Measurements from ENCODE around the gene KBTBD13. TPM values are rescaled to one million over a fixed set of nuclear protein-coding genes. Genes with fewer than 3 reads are reported as not detected.
A peak's percentile ranks its signal among the peaks of the same experiment; 100 is the strongest.

KBTBD13 gene
- total RNA-seq, 2 donors from 2014 or later, result not detected

DNA sequence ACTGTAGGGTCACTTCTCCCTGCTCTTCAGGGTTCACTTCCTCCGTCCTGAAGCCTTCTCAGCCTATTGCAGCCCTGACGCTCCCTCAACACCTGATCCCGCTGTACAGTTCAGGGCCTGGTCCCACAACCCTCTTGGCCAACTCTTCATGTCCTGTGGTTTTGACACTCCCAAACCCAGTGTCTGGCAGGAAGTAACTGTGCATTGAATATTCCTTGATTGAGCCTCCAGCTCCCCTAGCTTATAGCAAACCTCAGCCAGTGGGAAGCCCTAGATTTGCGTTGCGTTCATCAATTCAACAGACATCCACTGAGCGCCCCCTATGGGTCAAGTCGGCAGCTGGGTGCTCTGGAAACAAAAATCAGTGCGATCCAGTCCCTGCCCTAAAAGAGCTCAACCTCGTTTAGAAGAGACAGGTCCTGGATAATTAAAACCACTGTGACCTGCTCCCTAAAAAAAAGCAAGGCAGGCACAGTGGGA, 24.9 kb downstream of the KBTBD13 start:
- Mint-ChIP-seq H3K4me3 (no peak overlapping the region), H3K36me3 (ENCODE audit: low read depth) (peaks cover 8% of the 10 kb centered on the region), H3K27ac (no peak overlapping the region), H3K27me3 (no peaks in the 10 kb centered on the region), H3K4me1 (peaks cover 10% of the 10 kb centered on the region)
- ATAC-seq (no peak), DNase-seq (peak in 1 of 3 donors; percentile 43)
- no peaks in the 10 kb centered on the region for H3K9me3 ChIP-seq (ENCODE audit: control insufficient read depth, low read length, poor library complexity, severe bottlenecking)

DNA sequence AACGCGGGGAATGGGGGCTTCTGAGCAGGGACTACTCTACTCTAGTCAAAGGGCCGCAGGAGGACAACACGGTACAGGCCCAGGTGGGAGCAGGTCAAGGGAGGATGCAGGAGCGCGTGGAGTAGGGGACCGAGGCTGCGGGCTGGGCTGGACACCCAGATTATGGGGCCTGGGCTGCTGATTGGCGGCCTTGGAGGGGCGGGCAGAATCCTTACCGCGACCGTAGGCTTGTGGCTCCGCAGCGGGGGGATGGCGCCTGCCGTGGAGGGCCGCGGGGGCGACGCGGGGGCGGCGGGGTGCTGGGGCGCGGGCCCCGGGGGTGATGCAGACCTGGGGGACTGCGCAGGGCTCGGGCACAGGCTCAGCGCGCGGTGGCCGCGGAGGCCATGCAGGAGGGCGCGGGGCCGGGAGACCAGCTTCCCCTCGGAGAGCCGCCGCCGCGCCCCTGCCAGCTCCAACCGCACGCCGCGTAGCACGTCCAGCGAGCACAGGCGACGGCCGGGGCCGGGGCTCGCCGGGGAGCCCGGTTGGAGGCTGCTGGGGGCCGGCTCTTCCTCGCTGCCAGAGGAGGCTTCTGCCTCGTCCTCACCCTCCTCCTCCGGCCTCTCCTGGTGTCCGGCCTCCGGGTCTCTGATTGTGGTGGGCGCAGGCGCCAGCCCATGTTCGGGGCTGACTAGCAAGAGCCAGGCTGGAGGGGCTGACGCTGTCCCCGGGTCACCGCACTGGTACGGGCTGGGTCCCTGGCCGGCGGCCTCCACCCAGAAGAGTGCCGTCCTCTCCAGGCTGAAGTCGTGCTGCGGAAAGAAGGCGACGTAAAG, 25.6 kb downstream of the KBTBD13 start:
- no peak for ATAC-seq
- Mint-ChIP-seq H3K4me3 (no peak overlapping the region), H3K27me3 (no peaks in the 10 kb centered on the region), H3K36me3 (ENCODE audit: low read depth) (peaks cover 9% of the 10 kb centered on the region), H3K4me1 (peaks cover 10% of the 10 kb centered on the region), H3K27ac (no peak overlapping the region)
- no peak for DNase-seq
- no peaks in the 10 kb centered on the region for H3K9me3 ChIP-seq (ENCODE audit: control insufficient read depth, low read length, poor library complexity, severe bottlenecking)

DNA sequence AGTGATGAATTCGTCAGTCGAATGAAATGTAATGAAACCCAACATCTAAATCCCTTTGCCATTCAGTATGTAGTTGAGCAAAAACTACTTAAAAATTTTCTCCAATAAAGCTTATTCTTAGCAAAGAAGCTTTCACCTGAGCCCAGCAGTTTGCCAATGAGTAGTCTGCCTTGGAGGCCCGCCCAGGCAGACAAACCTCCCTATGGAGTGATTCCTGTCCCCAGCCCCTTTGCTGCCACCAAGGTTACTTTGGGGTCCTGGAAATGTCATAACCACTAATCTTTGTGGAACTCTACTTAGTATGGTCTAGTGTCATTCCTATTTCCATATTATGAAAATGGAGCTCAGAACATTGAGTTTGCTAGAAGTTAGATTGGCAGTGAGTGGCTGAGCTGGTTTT, 26.4 kb downstream of the KBTBD13 start:
- ATAC-seq (no peak), DNase-seq (no peak)
- no peaks in the 10 kb centered on the region for H3K27me3 Mint-ChIP-seq
- no peak overlapping the region for H3K27ac Mint-ChIP-seq
- peaks cover 10% of the 10 kb centered on the region for H3K36me3 Mint-ChIP-seq (ENCODE audit: low read depth)
- H3K4me1 Mint-ChIP-seq, result peaks cover 10% of the 10 kb centered on the region
- H3K9me3 ChIP-seq (ENCODE audit: control insufficient read depth, low read length, poor library complexity, severe bottlenecking), result no peaks in the 10 kb centered on the region
- no peak overlapping the region for H3K4me3 Mint-ChIP-seq

DNA sequence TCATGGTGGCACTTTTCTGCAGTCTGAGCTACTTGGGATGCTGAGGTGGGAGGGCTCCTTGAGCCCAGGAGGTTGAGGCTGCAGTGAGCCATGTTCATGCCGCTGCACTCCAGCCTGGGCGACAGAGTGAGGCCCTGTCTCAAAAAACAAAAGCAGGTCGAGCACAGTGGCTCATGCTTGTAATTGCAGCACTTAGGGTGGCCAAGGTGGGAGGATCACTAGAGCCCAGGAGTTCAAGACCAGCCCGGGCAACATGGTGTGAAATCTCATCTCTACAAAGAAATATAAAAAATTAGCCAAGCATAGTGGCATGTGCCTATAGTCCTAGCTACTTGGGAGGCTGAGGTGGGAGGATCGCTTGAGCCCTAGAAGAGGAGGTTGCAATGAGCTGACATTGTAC, 28.5 kb downstream of the KBTBD13 start:
- no peak overlapping the region for H3K4me3 Mint-ChIP-seq
- H3K9me3 ChIP-seq (ENCODE audit: control insufficient read depth, low read length, poor library complexity, severe bottlenecking), result no peaks in the 10 kb centered on the region
- no peak overlapping the region for H3K27ac Mint-ChIP-seq
- H3K27me3 Mint-ChIP-seq, result no peaks in the 10 kb centered on the region
- peaks cover 7% of the 10 kb centered on the region for H3K4me1 Mint-ChIP-seq
- H3K36me3 Mint-ChIP-seq (ENCODE audit: low read depth), result peaks cover 7% of the 10 kb centered on the region
- DNase-seq, result no peak
- no peak for ATAC-seq

DNA sequence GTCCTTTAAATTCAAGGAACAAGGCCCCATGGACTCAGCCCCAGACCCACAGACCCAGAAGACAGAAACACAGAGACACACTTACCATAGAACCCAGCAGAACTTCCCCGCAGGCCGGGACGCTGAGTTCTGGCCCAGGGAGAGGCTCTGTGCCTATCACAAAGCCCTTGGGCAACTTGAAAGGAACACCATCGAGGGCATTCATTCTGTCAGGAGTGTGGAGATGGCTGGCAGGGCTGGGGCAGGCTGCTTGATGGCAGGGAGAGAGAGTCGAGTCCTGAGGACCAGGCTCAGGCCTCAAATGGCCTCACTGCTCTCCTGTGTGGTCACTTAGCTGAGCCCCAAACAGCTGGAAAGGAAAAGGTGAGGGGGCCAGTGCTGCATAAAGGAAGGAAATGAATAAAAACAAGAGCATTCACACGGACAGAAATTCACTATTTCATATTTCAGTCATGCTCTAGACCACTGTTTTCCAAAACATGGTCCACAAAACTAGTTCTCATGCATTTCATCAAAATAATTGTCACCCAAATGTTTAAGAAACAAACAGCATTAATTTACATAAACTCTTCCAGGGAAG, 29.6 kb downstream of the KBTBD13 start:
- Mint-ChIP-seq H3K27me3 (no peaks in the 10 kb centered on the region), H3K4me1 (peaks cover 10% of the 10 kb centered on the region), H3K27ac (peak overlapping the region; percentile 47), H3K36me3 (ENCODE audit: low read depth) (peaks cover 8% of the 10 kb centered on the region), H3K4me3 (no peak overlapping the region)
- no peak for DNase-seq
- H3K9me3 ChIP-seq (ENCODE audit: control insufficient read depth, low read length, poor library complexity, severe bottlenecking), result no peaks in the 10 kb centered on the region
- ATAC-seq, result no peak

DNA sequence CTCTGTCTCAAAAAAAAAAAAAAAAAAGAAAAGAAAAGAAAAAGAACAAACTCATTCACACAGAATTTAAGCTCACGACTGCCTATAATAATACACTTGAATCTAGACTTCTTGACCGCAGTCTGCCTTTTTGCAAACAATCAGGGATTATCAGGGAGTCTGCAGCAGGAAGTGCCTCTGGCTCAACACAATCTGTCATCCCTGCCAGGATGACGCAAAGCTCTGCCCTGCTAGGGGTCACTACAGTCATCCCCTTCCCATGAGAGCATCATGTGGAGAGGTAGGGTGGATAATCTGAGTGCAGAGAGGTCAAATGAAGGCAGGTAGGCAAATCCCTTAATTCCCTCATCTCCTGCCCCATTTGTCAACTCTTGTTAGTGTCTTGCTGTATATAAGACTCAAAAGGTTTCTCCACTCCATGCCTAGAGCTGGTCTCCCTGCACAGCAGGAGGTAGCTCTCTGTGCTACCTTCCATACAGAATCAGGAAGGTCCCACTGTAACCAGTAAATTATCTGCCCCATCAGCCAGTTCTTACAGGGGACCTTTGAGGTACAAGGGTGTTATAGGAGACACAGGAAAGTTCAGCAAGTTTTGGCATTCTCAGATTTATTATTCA, 34.2 kb downstream of the KBTBD13 start:
- no peaks in the 10 kb centered on the region for H3K27me3 Mint-ChIP-seq
- H3K36me3 Mint-ChIP-seq (ENCODE audit: low read depth), result peaks cover 15% of the 10 kb centered on the region
- ATAC-seq, result no peak
- no peaks in the 10 kb centered on the region for H3K9me3 ChIP-seq (ENCODE audit: control insufficient read depth, low read length, poor library complexity, severe bottlenecking)
- no peak overlapping the region for H3K4me3 Mint-ChIP-seq
- peaks cover 11% of the 10 kb centered on the region for H3K4me1 Mint-ChIP-seq
- DNase-seq, result no peak
- H3K27ac Mint-ChIP-seq, result peak overlapping the region; percentile 53

DNA sequence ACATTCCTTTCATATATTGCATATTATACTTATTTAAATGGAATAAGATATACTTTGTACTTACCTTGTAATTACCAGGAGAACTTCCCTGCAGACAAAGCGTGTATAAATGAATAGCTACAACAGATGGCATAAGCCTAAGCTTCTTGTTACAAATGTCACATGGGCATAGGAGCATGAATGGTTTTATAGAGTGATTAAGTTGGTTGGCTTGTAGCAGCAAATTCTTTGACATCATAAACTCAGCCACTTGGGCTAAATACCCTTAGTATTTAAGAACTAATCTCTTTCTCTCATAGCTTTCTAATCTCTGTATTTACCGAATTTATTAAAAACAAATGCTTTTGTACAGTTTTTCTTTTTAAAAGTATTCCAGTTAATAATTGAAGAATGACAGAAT, 38.5 kb downstream of the KBTBD13 start, which contains the start of gene UBAP1L:
UBAP1L (minus strand) TSS at position 115 of the 400 bp plus-strand sequence. CDS start 8,985 bp downstream, outside the sequence.
- no peak within 1 kb of the TSS for H3K27ac Mint-ChIP-seq
- H3K4me1 Mint-ChIP-seq, result peaks cover 9% of the 10 kb centered on the region
- no peak within 1 kb of the TSS for H3K4me3 Mint-ChIP-seq
- no peaks in the 10 kb centered on the region for H3K9me3 ChIP-seq (ENCODE audit: control insufficient read depth, low read length, poor library complexity, severe bottlenecking)
- ATAC-seq, result no peak
- no peak for DNase-seq
- H3K27me3 Mint-ChIP-seq, result no peaks in the 10 kb centered on the region
- peaks cover 11% of the 10 kb centered on the region for H3K36me3 Mint-ChIP-seq (ENCODE audit: low read depth)

DNA sequence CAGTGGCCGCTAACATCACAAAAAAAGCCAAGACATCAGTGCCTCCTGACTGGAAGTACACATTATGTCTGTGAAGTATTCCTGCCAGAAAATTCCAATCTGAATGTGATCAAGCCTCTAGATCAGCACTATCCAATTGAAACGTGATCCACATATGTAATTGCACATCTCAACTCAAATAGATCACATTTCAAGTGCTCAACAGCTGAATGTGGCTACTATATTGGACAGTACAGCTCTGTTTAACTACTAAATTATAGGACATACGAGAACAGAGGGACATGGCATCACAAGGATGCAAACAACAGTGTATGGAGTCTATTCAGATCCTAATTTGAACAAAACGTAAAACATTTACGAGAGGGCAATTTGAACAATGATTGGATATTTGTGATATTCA, 39.0 kb downstream of the KBTBD13 start:
- no peak for ATAC-seq
- Mint-ChIP-seq H3K27ac (no peak overlapping the region), H3K36me3 (ENCODE audit: low read depth) (peaks cover 11% of the 10 kb centered on the region), H3K4me3 (no peak overlapping the region), H3K27me3 (no peaks in the 10 kb centered on the region), H3K4me1 (peaks cover 9% of the 10 kb centered on the region)
- no peak for DNase-seq
- no peaks in the 10 kb centered on the region for H3K9me3 ChIP-seq (ENCODE audit: control insufficient read depth, low read length, poor library complexity, severe bottlenecking)

Other genes with a start within 250 kb of the KBTBD13 start
- 10 to 100 TPM; 16.3 to 18.2 TPM for gene PLEKHO2, start 234.8 kb upstream of the KBTBD13 start, total RNA-seq
- gene ANKDD1A, start 164.8 kb upstream of the KBTBD13 start, total RNA-seq, result 1 to 10 TPM; 3.0 to 8.9 TPM
- gene SPG21, start 86.8 kb upstream of the KBTBD13 start, total RNA-seq, result 10 to 100 TPM; 42.4 to 48.6 TPM
- gene MTFMT, start 47.1 kb upstream of the KBTBD13 start, total RNA-seq, result 1 to 10 TPM; 8.6 to 9.1 TPM
- gene SLC51B, start 31.4 kb upstream of the KBTBD13 start, total RNA-seq, result not detected
- gene RASL12, start 8.8 kb upstream of the KBTBD13 start, total RNA-seq, result not detected
- gene UBAP1L, start 38.5 kb downstream of the KBTBD13 start, total RNA-seq, result 1 to 10 TPM; 7.8 to 8.4 TPM
- 10 to 100 TPM; 20.3 to 23.4 TPM for gene PDCD7, start 57.1 kb downstream of the KBTBD13 start, total RNA-seq
- 10 to 100 TPM; 30.8 to 35.0 TPM for gene CLPX, start 108.6 kb downstream of the KBTBD13 start, total RNA-seq
- under 1 TPM; 0.22 to 0.26 TPM for gene CILP, start 134.7 kb downstream of the KBTBD13 start, total RNA-seq
- gene PARP16, start 210.1 kb downstream of the KBTBD13 start, total RNA-seq, result 10 to 100 TPM; 11.5 to 13.8 TPM
- not detected for gene RNU5A-1, start 219.3 kb downstream of the KBTBD13 start, total RNA-seq
- not detected for gene RNU5B-1, start 227.9 kb downstream of the KBTBD13 start, total RNA-seq

Data from T-helper 17 cell (primary cell).